Measurements from ENCODE around the gene SLC25A39. TPM values are rescaled to one million over a fixed set of nuclear protein-coding genes. Genes with fewer than 3 reads are reported as not detected.

Gene SLC25A39
- total and polyA plus RNA-seq, 11 donors = 37.2 to 96.0 (median 55.2) TPM

DNA sequence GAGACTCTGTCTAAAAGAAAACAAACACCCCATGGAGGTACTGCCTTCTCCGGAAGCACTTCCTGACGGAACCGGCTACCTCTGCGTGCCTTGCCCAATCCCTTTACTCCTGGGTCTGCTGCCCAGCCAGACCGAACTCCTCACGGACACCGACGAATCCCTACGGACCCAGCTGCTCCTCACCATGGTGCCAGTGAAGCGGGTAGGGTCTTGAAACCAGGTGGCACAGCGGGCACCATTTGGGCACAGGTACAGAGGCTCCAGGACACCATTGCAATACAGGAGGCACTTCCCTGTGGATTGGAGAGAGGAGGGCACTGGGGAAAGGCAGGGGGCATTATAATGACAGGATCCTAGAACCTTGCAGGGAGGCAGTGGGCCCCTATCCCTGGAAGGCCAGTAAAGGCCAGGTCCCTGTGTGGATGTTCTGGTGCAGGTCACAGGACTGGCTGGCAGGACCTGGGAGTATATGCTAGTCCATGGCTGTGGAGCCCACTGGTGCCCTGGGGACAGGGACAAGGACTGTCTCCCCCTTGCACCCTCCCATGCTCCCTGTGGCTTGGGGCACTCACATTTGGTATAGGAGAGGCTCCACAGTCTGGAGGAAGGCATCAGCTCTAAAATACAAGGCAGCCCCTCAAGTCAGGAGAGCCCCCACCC is 2.3 kb downstream of the SLC25A39 start:
- no peak overlapping the region for H3K27ac ChIP-seq
- 89 to 93% (median 90%) methylated on average over 11 of the region's 11 CpGs for WGBS, 4 donors
- H3K27me3 ChIP-seq = peaks cover 0 to 9% (median 3%) of the 10 kb centered on the region in 9 donors
- no peak for TF ChIP-seq POLR2A (IDR thresholded peaks at IDR 0.05)
- TF ChIP-seq, protein P1, sequence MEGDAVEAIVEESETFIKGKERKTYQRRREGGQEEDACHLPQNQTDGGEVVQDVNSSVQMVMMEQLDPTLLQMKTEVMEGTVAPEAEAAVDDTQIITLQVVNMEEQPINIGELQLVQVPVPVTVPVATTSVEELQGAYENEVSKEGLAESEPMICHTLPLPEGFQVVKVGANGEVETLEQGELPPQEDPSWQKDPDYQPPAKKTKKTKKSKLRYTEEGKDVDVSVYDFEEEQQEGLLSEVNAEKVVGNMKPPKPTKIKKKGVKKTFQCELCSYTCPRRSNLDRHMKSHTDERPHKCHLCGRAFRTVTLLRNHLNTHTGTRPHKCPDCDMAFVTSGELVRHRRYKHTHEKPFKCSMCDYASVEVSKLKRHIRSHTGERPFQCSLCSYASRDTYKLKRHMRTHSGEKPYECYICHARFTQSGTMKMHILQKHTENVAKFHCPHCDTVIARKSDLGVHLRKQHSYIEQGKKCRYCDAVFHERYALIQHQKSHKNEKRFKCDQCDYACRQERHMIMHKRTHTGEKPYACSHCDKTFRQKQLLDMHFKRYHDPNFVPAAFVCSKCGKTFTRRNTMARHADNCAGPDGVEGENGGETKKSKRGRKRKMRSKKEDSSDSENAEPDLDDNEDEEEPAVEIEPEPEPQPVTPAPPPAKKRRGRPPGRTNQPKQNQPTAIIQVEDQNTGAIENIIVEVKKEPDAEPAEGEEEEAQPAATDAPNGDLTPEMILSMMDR (IDR thresholded peaks at IDR 0.05) = no peak
- ATAC-seq = no peak
- no peaks in the 10 kb centered on the region for H3K9me3 ChIP-seq
- H3K4me1 ChIP-seq = peaks cover 5 to 38% (median 22%) of the 10 kb centered on the region in 12 donors
- H3K36me3 ChIP-seq = peaks cover 0 to 37% (median 31%) of the 10 kb centered on the region in 9 donors
- no peak for DNase-seq
- intact Hi-C loops (cut with DNase I) = no loop called here
- H3K4me3 ChIP-seq = no peak overlapping the region

DNA sequence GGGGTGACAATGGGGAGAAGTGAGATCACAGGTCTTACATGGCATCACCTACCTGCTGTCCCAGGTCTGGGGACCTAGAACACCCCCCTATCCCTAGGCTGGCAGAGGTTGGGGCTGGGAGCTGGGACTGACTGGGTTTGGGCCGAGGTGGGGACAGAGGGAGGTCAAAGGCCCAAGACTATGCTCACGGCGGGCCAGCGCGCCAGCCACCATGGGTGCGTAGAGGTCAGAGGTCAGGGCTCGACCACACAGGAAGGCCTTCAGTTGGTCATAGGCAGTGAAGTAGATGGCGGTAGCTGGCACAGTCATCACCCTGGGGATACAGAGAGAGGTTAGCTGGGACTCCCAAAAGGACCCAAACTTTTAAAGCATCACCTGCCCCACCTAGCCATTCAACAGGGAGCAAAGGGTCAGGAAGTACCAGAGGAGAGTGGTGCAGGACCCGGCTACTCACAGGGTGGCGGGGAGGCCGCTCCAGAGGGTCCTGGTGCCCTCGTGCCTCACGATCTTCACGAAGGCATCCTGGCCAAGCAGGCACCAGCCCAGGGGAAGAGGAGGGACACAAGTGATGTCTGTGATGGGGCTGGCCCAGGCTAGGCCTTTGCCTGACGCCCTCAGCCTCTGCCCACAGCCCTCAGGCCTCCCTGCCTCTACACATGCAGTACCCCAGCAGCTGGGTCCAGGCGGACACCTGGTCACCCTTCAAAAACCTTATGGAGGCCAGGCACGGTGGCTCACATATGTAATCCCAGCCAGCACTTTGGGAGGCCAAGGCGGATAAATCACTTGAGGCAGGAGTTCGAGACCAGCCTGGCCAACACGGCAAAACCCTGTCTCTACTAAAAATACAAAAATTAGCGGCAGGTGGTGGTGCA is 3.1 kb downstream of the SLC25A39 start:
- 89 to 95% (median 92%) methylated on average over 18 to 21 of the region's 21 CpGs for WGBS, 4 donors
- DNase-seq = peak in 1 of 5 donors; percentile 13
- intact Hi-C loops (cut with DNase I) = no loop called here

DNA sequence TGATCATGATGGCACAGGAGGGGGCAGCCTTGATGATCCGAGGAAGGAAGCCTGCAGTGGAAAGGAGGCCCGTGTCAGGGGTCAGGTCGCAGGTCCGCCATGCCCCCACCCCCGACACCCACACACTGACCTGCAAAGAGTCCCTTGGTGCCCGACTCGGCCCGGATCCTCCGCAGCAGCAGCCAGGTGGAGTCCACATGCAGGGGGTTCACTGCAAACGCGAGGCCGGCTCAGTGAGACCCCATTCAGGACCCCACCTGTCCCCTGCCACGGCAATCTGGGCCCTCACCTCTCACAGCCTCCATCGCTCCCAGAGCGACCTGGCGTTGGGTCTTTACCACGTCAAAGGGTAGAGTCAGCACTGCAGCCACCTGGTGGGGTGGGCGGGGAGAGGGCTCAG is 4.6 kb downstream of the SLC25A39 start:
- peaks cover 3 to 24% (median 12%) of the 10 kb centered on the region in 12 donors for H3K4me1 ChIP-seq
- WGBS, 4 donors = 88 to 100% (median 90%) methylated on average over 5 to 18 of the region's 18 CpGs
- intact Hi-C loops (cut with DNase I) = no loop called here
- TF ChIP-seq, protein P1 (IDR thresholded peaks at IDR 0.05) = no peak
- TF ChIP-seq POLR2A (IDR thresholded peaks at IDR 0.05) = no peak
- peaks cover 12 to 32% (median 22%) of the 10 kb centered on the region in 9 donors for H3K27me3 ChIP-seq
- peaks cover 0 to 37% (median 31%) of the 10 kb centered on the region in 9 donors for H3K36me3 ChIP-seq
- ATAC-seq (no peak), DNase-seq (peak in 1 of 5 donors; percentile 20)
- no peak overlapping the region for H3K4me3 ChIP-seq
- no peaks in the 10 kb centered on the region for H3K9me3 ChIP-seq
- no peak overlapping the region for H3K27ac ChIP-seq

More for the DNA sequence above, 3.1 kb downstream of the SLC25A39 start:
- no peak for ATAC-seq
- no peak for TF ChIP-seq POLR2A (IDR thresholded peaks at IDR 0.05)
- TF ChIP-seq, protein P1 (IDR thresholded peaks at IDR 0.05) = no peak
- H3K36me3 ChIP-seq = peaks cover 0 to 37% (median 31%) of the 10 kb centered on the region in 9 donors
- H3K27ac ChIP-seq = no peak overlapping the region
- H3K27me3 ChIP-seq = peaks cover 0 to 18% (median 12%) of the 10 kb centered on the region in 9 donors
- H3K4me3 ChIP-seq = no peak overlapping the region
- H3K9me3 ChIP-seq = no peaks in the 10 kb centered on the region
- peaks cover 5 to 33% (median 20%) of the 10 kb centered on the region in 12 donors for H3K4me1 ChIP-seq

Data from heart left ventricle (tissue), 16 donors.